IPS DF 6.9 (cell line): Measurements from ENCODE around the gene ENAH.

Source experiments
- DNase-seq: peaks from one replicate; pipeline ENCODE4 v3.0.0-alpha.2; 2013; ENCODE audit warnings: low read depth, low spot score
- H3K27ac ChIP-seq: one replicate; pipeline ENCODE4 v1.5.1; 2013; ENCODE audit warnings: low read length, control low read depth
- H3K27me3 ChIP-seq: 2 replicates; pipeline ENCODE4 v1.6.1; 2013; ENCODE audit warnings: mild to moderate bottlenecking, low read length; ENCODE audit not compliant: control insufficient read depth, insufficient read depth
- H3K36me3 ChIP-seq: 2 replicates; pipeline ENCODE4 v1.6.1; 2013; ENCODE audit warnings: low read length; ENCODE audit not compliant: control insufficient read depth, insufficient read depth
- H3K4me1 ChIP-seq: 2 replicates; pipeline ENCODE4 v1.6.1; 2013; ENCODE audit warnings: low read length; ENCODE audit not compliant: control insufficient read depth, insufficient read depth
- H3K4me3 ChIP-seq: 2 replicates; pipeline ENCODE4 v1.5.1; 2013; ENCODE audit warnings: mild to moderate bottlenecking, low read length
- H3K9me3 ChIP-seq: 2 replicates; pipeline ENCODE4 v1.6.1; 2013; ENCODE audit warnings: low read length, inconsistent platforms; ENCODE audit not compliant: control insufficient read depth, insufficient read depth
- WGBS: extraction: QIAGEN DNeasy Blood & Tissue Kit; methylation state at CpG from one replicate; pipeline ENCODE4 v1.1.7; 2013; ENCODE audit warnings: mixed read lengths, missing lambda C conversion rate; ENCODE audit not compliant: insufficient read length, insufficient coverage; 5-methylcytosine and 5-hydroxymethylcytosine counted together

ENAH gene

DNA sequence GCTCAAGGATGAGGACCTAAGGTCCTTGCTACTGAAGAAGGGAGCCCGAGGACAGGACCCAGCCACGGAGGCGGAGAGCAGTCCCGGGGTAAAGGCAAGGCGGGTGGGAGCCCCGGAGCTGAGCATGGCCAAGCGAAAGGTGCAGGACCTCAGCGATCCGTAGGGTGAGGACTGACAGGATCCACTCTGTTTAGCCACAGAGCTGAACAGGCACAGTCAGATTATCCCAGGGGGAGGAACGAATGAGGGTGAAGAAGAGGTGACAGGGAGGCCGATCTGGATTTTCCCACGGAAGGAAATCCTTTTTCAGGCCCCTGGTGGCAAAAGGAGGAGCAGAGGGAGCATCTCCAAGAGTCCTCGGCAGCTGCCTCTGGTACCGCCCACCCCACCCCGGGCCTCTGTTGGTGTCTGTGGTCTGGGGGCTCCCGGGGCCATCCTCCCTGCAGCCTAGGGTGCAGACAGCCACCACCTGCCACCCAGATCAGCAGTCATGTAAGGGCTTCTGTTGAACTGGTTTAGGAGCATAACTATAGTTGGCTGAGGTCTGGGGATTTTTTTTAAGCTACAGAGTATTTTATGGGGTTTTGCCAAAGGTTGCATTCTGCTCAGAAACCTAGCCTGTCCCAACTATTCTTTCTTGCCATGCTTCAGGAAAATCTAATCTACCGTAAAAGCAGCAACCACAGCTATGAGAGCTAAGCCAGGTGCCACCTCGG, 192.7 kb downstream of the ENAH start:
- WGBS: no CpG with 5 or more reads among the region's 18 CpGs
- no peaks in the 10 kb centered on the region for H3K9me3 ChIP-seq
- peaks cover 8% of the 10 kb centered on the region for H3K4me1 ChIP-seq
- no peak for DNase-seq
- H3K36me3 ChIP-seq: no peaks in the 10 kb centered on the region
- H3K27ac ChIP-seq: no peak overlapping the region
- H3K27me3 ChIP-seq: no peaks in the 10 kb centered on the region
- no peak overlapping the region for H3K4me3 ChIP-seq

DNA sequence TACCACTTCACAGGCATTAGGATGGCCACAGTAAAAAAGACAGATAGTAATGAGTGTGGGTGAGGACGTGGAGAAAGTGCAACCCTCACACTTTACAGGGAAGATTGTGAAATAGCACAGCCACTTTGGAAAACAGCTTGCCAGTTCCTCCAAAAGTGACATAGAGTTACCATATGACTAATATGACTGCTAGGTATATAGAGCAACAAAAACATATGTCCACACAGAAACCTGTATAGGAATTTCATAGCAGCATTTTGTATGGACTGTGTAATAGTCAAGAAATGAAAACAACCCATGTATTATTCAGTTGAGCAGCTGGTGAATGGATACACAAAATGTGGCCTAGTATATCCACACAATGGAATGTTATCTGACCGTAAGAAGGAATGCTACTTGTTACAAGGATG, 194.7 kb downstream of the ENAH start:
- DNase-seq: no peak
- peaks cover 2% of the 10 kb centered on the region; the same call in 1 of the 2 replicates for H3K4me1 ChIP-seq
- H3K4me3 ChIP-seq: no peak overlapping the region
- WGBS: no CpG with 5 or more reads among the region's 2 CpGs
- H3K27ac ChIP-seq: no peak overlapping the region
- H3K27me3 ChIP-seq: no peaks in the 10 kb centered on the region
- no peaks in the 10 kb centered on the region for H3K9me3 ChIP-seq
- no peaks in the 10 kb centered on the region for H3K36me3 ChIP-seq

DNA sequence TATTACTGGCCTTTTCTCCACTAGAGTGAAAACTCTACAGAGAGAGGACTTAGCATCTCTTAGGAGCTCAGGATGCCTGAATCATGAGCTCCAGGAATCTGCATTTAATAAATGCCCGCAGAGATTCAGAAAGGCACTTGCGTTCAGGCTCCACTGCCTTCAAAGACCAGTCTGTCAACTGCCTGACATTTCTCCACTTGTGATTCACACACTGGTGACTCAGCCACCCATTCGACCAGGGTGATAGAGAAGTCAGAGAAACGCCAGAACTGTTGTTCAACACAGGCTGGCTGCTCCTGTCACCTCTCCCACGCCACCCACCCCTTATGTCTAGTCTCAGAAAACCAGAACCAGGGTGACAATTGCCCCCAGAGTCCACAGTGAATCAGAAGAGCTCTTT, 198.2 kb downstream of the ENAH start:
- H3K27ac ChIP-seq: no peak overlapping the region

DNA sequence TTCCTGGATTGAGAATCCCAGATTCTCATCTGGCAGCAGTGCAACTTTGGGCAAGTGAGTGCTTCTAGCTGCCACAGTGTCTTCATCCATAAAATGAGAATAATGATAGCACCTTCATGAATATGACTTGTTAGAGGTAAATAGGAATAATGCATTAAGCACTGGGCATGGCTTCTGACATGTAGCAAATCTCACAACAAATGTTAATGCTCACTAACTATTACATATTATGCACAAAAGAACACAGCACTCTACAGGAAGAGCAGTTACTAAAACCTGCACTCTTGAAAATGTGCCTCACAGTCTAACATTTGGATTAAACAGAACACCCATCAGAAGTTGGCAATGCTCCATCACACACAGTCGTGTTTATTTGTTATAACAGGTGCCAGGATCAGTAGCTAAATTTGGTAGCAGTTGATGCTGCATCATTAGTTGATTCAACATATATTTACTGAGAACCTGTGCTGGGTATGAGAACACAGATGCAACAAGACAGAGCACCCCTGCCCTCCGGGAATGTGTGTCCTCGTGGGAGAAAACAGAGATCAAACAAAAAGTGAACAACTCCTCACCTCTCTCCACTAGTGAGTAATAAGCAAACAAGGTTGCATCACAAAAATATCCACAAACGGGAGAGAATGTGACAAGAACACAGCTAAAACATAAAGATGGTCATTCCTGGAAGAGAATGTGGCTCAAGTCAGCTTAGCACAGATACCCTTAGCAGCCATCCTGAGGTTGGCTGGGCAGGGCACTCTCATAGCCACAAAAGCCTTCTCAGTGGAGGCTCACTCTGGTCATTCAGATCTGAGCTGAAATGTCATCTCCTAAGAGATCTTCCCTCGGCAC, 198.9 kb downstream of the ENAH start:
- DNase-seq: no peak
- H3K9me3 ChIP-seq: no peaks in the 10 kb centered on the region
- H3K4me1 ChIP-seq: no peaks in the 10 kb centered on the region
- no peak overlapping the region for H3K27ac ChIP-seq
- no CpG with 5 or more reads among the region's 5 CpGs for WGBS
- H3K4me3 ChIP-seq: no peak overlapping the region
- no peaks in the 10 kb centered on the region for H3K27me3 ChIP-seq
- no peaks in the 10 kb centered on the region for H3K36me3 ChIP-seq

More for the DNA sequence above, 198.2 kb downstream of the ENAH start:
- Histone ChIP-seq H3K4me3 (no peak overlapping the region), H3K27me3 (no peaks in the 10 kb centered on the region), H3K36me3 (no peaks in the 10 kb centered on the region), H3K4me1 (no peaks in the 10 kb centered on the region), H3K9me3 (no peaks in the 10 kb centered on the region)
- no peak for DNase-seq
- no CpG with 5 or more reads among the region's 5 CpGs for WGBS

DNA sequence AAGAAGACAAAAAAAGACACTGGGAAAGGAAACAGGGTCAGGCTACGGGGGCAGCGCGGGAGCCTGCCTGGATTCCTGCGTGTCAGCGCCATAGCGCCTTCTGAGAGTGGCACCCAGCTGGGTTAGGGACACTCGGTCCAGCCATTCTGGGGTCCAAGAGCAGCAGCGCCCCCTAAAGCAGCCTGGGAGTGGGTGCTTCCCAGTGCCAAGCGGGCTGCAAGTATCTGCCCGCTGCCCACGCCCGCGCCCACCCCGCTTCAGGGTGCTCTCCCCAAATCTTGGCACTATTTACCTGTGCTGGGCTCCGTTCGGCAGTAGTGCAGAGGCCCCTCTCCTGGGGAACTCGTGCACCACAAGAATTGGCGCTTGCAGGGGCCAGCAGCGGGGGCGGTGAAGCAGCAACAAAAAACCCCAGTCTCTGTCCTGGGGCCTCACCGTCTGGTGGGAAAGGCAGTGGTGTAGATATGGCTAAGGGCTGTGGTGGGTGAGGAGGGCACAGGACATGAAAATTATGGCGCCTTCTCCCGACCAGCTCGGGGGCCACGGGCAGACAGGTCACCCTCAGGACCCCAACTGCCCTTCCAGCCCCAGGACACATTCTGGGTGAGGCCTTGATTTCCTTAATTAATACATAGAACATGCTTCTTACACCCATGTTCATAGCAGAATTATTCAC, 200.9 kb downstream of the ENAH start:
- no CpG with 5 or more reads among the region's 25 CpGs for WGBS
- Histone ChIP-seq H3K4me1 (peaks cover 3% of the 10 kb centered on the region; the same call in 1 of the 2 replicates), H3K9me3 (no peaks in the 10 kb centered on the region), H3K27ac (no peak overlapping the region), H3K36me3 (no peaks in the 10 kb centered on the region), H3K4me3 (no peak overlapping the region), H3K27me3 (no peaks in the 10 kb centered on the region)
- DNase-seq: no peak

DNA sequence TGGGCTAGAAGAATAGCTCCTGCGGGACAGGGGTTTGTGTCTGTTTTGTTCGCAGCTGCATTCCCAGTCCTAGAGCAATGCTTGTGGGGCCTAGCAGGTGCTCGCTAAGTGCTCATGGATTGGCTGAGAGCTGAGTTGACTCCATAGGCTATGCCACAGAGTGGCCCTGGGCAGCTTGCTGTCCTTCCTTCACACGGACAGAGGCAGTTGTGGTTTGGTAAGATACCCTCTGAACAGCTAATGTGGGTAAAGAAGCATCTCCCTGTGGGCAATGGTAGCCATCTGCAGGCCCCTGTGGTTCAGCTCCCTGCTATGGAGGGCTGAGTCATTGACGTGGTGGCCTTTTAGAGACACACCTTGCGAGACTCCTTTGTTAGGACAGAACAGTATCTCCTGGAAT, 201.6 kb downstream of the ENAH start:
- no peaks in the 10 kb centered on the region for H3K9me3 ChIP-seq
- no CpG with 5 or more reads among the region's 6 CpGs for WGBS
- no peaks in the 10 kb centered on the region for H3K27me3 ChIP-seq
- H3K4me1 ChIP-seq: peaks cover 3% of the 10 kb centered on the region; the same call in 1 of the 2 replicates
- H3K27ac ChIP-seq: no peak overlapping the region
- H3K4me3 ChIP-seq: no peak overlapping the region
- DNase-seq: no peak
- H3K36me3 ChIP-seq: no peaks in the 10 kb centered on the region

DNA sequence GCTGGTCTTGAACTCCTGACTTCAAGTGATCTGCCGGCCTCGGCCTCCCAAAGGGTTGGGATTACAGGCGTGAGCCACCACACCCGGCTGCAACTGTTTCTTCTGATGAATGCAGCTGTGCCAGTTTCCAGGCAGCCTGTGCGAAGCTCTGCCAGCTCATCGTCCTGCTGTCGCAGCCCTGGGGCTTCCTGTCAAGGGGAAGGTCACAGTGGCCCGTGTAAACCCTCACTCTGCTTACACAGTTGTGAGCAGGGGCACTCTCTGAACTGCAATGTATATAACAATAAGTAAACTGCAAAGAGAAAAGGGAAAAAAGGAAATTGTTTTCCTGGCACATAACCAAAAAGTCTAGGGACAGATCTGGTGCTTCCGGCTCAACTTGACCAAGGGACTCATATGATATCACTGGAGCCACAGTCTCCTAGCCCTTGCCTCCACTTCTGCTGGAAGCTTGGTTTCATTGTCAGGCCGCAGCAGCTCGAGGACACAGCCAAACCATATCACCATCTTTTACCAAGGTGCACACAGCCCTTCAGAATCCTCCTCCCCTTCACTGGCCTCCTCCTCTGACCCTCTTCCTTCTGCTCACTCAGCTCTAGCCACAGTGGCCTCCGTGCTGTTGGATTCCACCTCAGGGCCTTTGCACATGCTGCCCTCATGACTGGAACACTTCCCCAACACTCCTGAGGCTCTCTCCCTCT, 202.3 kb downstream of the ENAH start:
- H3K36me3 ChIP-seq: no peaks in the 10 kb centered on the region
- H3K9me3 ChIP-seq: no peaks in the 10 kb centered on the region
- H3K4me1 ChIP-seq: peaks cover 3% of the 10 kb centered on the region; the same call in 1 of the 2 replicates
- no peak overlapping the region for H3K4me3 ChIP-seq
- no peak overlapping the region for H3K27ac ChIP-seq
- no CpG with 5 or more reads among the region's 12 CpGs for WGBS
- no peak for DNase-seq
- no peaks in the 10 kb centered on the region for H3K27me3 ChIP-seq

DNA sequence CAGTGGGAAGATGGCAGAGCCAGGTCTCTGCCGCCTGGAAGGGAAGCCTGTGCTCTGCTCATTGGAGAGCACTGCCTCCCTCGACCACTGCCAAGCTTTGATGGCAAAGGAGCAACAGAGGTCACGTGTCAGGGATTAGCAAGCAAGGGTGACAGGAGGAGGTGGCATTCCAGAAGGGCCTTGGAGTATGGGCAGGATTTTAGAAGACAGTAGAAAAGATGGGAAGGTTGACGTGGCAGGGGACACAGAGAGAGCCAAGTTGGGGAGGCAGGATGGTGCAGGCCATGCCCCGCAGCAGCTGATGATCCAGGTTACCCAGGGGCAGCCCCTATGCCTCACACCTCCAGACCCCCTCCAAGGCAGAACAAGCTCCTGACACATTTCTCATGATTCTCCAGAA, 203.1 kb downstream of the ENAH start:
- H3K36me3 ChIP-seq: no peaks in the 10 kb centered on the region
- DNase-seq: no peak
- no peaks in the 10 kb centered on the region for H3K27me3 ChIP-seq
- WGBS: no CpG with 5 or more reads among the region's 5 CpGs
- peaks cover 3% of the 10 kb centered on the region; the same call in 1 of the 2 replicates for H3K4me1 ChIP-seq
- no peaks in the 10 kb centered on the region for H3K9me3 ChIP-seq
- no peak overlapping the region for H3K4me3 ChIP-seq
- no peak overlapping the region for H3K27ac ChIP-seq

DNA sequence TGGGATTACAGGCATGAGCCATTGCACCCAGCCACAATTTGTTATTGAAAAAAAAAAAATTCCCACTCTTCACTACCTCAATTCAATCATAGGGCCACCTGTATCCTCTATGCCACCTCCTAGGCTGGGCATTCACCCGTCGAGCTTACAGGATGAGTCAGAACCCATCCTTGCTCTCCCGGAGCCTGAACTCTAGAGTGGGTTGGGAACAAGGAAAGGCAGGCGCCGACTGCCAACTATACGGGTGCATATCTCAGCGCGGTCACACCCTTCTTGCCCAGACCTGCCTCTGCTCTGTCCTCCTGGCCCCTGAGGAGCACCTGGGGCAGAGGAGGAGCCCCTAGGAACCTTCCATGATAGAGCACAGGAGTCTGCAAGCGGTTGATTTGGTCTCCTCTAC, 203.7 kb downstream of the ENAH start:
- H3K36me3 ChIP-seq: no peaks in the 10 kb centered on the region
- no peak overlapping the region for H3K4me3 ChIP-seq
- no peaks in the 10 kb centered on the region for H3K27me3 ChIP-seq
- no peaks in the 10 kb centered on the region for H3K9me3 ChIP-seq
- no CpG with 5 or more reads among the region's 9 CpGs for WGBS
- DNase-seq: no peak
- H3K4me1 ChIP-seq: peaks cover 3% of the 10 kb centered on the region; the same call in 1 of the 2 replicates
- no peak overlapping the region for H3K27ac ChIP-seq
